HCT116 (cell line): ENCODE data around the gene RTN4. TPM values are rescaled to one million over a fixed set of nuclear protein-coding genes. Genes with fewer than 3 reads are reported as not detected.

Experiments
- ATAC-seq: fragments of 200-7000 bp; cut with Tn5 transposase; 2 replicates; pipeline ENCODE4 v1.9.1; 2020; ENCODE audit warnings: mild to moderate bottlenecking, moderate library complexity
- BruUV-seq: library from RNA; stranded (reverse); fragments of 400-500 nt; replicated peaks from 2 replicates; lab custom pipeline; 2021; lab: Mats Ljungman, UMichigan
- CTCF ChIA-PET: fragments of 300-600 bp; sonication (Branson Sonifier 250); formaldehyde crosslinking; loops from one replicate; lab custom pipeline; 2021; ENCODE audit warnings: antibody characterized with exemption; lab: Charles Lee
- POLR2A ChIA-PET: fragments of 300-600, 350-600 bp; sonication (Branson Sonifier 250); formaldehyde crosslinking; loops from one replicate; lab custom pipeline; 2021; ENCODE audit warnings: antibody characterized with exemption; lab: Charles Lee
- RAD21 ChIA-PET, 2 experiments: fragments of 300-600 bp; sonication (Branson Sonifier 250); formaldehyde crosslinking; loops; one replicate each; lab custom pipeline; 2023; ENCODE audit warnings: low total read pairs in 2 of 2; ENCODE audit not compliant: uncharacterized antibody in 2 of 2, unreplicated experiment in 2 of 2, low non-redundant PET in 1 of 2; lab: Charles Lee
- DNase-seq: peaks from one replicate; pipeline ENCODE4 v3.0.0-alpha.2; 2010; ENCODE audit warnings: low read depth, low spot score
- H2AFZ ChIP-seq: fragments of 200-600 bp; shearing (Covaris generic), sonication (generic); 2 replicates; pipeline ENCODE4 v1.6.1; 2017; ENCODE audit warnings: low read depth, mixed run types, mixed read lengths, antibody characterized with exemption, low read length; ENCODE audit not compliant: poor library complexity, severe bottlenecking
- H3K27ac ChIP-seq: 2 replicates; pipeline ENCODE4 v1.5.1; 2012; ENCODE audit warnings: low read depth, low read length
- H3K27me3 ChIP-seq: fragments of 200-600 bp; sonication (generic); 2 replicates; pipeline ENCODE4 v1.6.1; 2016; ENCODE audit warnings: mixed run types, low read length, mixed read lengths; ENCODE audit not compliant: insufficient read depth
- H3K36me3 ChIP-seq, 2 experiments: fragments of 200-500 bp in 1 of 2; fragments of 200-600 bp in 1 of 2; sonication (Bioruptor generic) in 1 of 2; sonication (generic) in 1 of 2; 2 replicates each; pipeline versions ENCODE4 v1.5.1 to v1.6.1; 2014 to 2016; ENCODE audit warnings: low read length in 2 of 2, inconsistent platforms in 1 of 2, mixed read lengths in 1 of 2, mixed run types in 1 of 2; ENCODE audit not compliant: insufficient read depth in 2 of 2, control insufficient read depth in 1 of 2
- H3K4me1 ChIP-seq, 2 experiments: fragments of 200-600 bp in 1 of 2; sonication (generic) in 1 of 2; 2 replicates each; pipeline versions ENCODE4 v1.5.1 to v1.6.1; 2012 to 2017; ENCODE audit warnings: low read length in 2 of 2, inconsistent platforms in 1 of 2, mild to moderate bottlenecking in 1 of 2, mixed read lengths in 1 of 2, mixed run types in 1 of 2, moderate library complexity in 1 of 2; ENCODE audit not compliant: insufficient read depth in 2 of 2, control insufficient read depth in 1 of 2
- H3K4me2 ChIP-seq: fragments of 200-600 bp; sonication (generic); 2 replicates; pipeline ENCODE4 v1.6.1; 2017; ENCODE audit warnings: mixed run types, low read length, mixed read lengths
- H3K4me3 ChIP-seq, 2 experiments: fragments of 200-600 bp in 1 of 2; sonication (generic) in 1 of 2; replicated peaks in 1 of 2; 2 replicates each; pipeline ENCODE4 v1.5.1; 2011 to 2016; ENCODE audit warnings: low read length in 2 of 2, control low read depth in 1 of 2, low read depth in 1 of 2, mild to moderate bottlenecking in 1 of 2, mixed read lengths in 1 of 2, mixed run types in 1 of 2
- H3K79me2 ChIP-seq: fragments of 200-600 bp; sonication (generic); 2 replicates; pipeline ENCODE4 v1.6.1; 2017; ENCODE audit warnings: mild to moderate bottlenecking, mixed run types, low read length, moderate library complexity, mixed read lengths; ENCODE audit not compliant: insufficient read depth
- H3K9ac ChIP-seq: fragments of 200-600 bp; sonication (generic); 2 replicates; pipeline ENCODE4 v1.6.1; 2016; ENCODE audit warnings: low read length, mixed read lengths
- H3K9me2 ChIP-seq: fragments of 200-600 bp; sonication (generic), shearing (Covaris generic); 2 replicates; pipeline ENCODE4 v1.6.1; 2017; ENCODE audit warnings: mixed run types, mild to moderate bottlenecking, moderate library complexity; ENCODE audit not compliant: insufficient read depth
- H3K9me3 ChIP-seq, 2 experiments: fragments of 200-500 bp in 1 of 2; fragments of 200-600 bp in 1 of 2; sonication (Bioruptor generic) in 1 of 2; sonication (generic) in 1 of 2; 2 replicates each; pipeline ENCODE4 v1.6.1; 2014 to 2017; ENCODE audit warnings: low read length in 2 of 2, mixed read lengths in 2 of 2, inconsistent platforms in 1 of 2, low read depth in 1 of 2, mild to moderate bottlenecking in 1 of 2, mixed run types in 1 of 2, moderate library complexity in 1 of 2; ENCODE audit not compliant: control insufficient read depth in 1 of 2, insufficient read depth in 1 of 2
- H4K20me1 ChIP-seq: fragments of 200-600 bp; sonication (generic), shearing (Covaris generic); 2 replicates; pipeline ENCODE4 v1.6.1; 2017; ENCODE audit warnings: mixed run types, mild to moderate bottlenecking, moderate library complexity; ENCODE audit not compliant: insufficient read depth
- CBX3 ChIP-seq: IDR thresholded peaks from 2 replicates; pipeline ENCODE4 v1.6.1; 2012; ENCODE audit warnings: low read depth
- CEBPB ChIP-seq: IDR thresholded peaks from 2 replicates; pipeline ENCODE4 v1.6.1; 2012; ENCODE audit warnings: low read depth
- CTCF ChIP-seq, 3 experiments: fragments of 200-600 bp in 1 of 3; sonication (generic) in 1 of 3; IDR thresholded peaks in 2 of 3; conservative IDR thresholded peaks in 1 of 3; 2 replicates each; pipeline ENCODE4 v1.5.1; 2012 to 2017; ENCODE audit warnings: low read depth in 2 of 3, low read length in 2 of 3, antibody characterized with exemption in 1 of 3, borderline replicate concordance in 1 of 3, control low read depth in 1 of 3, mild to moderate bottlenecking in 1 of 3, mixed read lengths in 1 of 3, mixed run types in 1 of 3, moderate library complexity in 1 of 3; ENCODE audit not compliant: insufficient read depth in 1 of 3
- ELF1 ChIP-seq: IDR thresholded peaks from 2 replicates; pipeline ENCODE4 v1.6.1; 2012; ENCODE audit warnings: low read depth, borderline replicate concordance
- EZH2 ChIP-seq: fragments of 200-600 bp; sonication (generic); IDR thresholded peaks from 2 replicates; pipeline ENCODE4 v1.6.1; 2017; ENCODE audit warnings: antibody characterized with exemption, mixed run types
- FOSL1 ChIP-seq: IDR thresholded peaks from 2 replicates; pipeline ENCODE4 v1.6.1; 2012; ENCODE audit warnings: low read depth
- JUND ChIP-seq: IDR thresholded peaks from 2 replicates; pipeline ENCODE4 v1.6.1; 2012
- MAX ChIP-seq: IDR thresholded peaks from 2 replicates; pipeline ENCODE4 v1.6.1; 2012
- SIN3A ChIP-seq: IDR thresholded peaks from 2 replicates; pipeline ENCODE4 v1.6.1; 2012; ENCODE audit warnings: low read depth
- SP1 ChIP-seq: IDR thresholded peaks from 2 replicates; pipeline ENCODE4 v1.6.1; 2012; ENCODE audit warnings: low read depth
- TCF7L2 ChIP-seq: IDR thresholded peaks from 2 replicates; pipeline ENCODE4 v1.7.0; 2011; ENCODE audit warnings: borderline replicate concordance, inconsistent platforms; ENCODE audit not compliant: insufficient read depth, insufficient read length; ENCODE audit errors: extremely low read depth
- ZFX ChIP-seq: fragments of 450-650 bp; IDR thresholded peaks from 2 replicates; pipeline ENCODE4 v1.6.1; 2017
- ZNF274 ChIP-seq: fragments of 200-500 bp; sonication (Bioruptor generic); IDR thresholded peaks from 2 replicates; pipeline ENCODE4 v1.6.1; 2014; ENCODE audit warnings: mild to moderate bottlenecking, low read depth, low read length, inconsistent platforms
- intact Hi-C: fragments of 100-400 bp; cut with micrococcal nuclease; formaldehyde crosslinking; loops from 2 replicates; pipeline ENCODE4 v1.10.0; 2022
- total RNA-seq: library from RNA; stranded (reverse); gene quantifications from one replicate; pipeline ENCODE4 v1.2.1, GENCODE V29; 2021; ENCODE audit not compliant: unreplicated experiment

RTN4 gene
- total RNA-seq, 1 experiment from 2014 or later: 221 TPM

- TF ChIP-seq JUND: peak; percentile 99
- no peak for TF ChIP-seq ZNF274
- TF ChIP-seq ZFX: no peak
- TF ChIP-seq SP1: peak; percentile 95
- TF ChIP-seq ELF1: no peak; the same call in 1 of the 2 replicates
- peak; percentile 54 for TF ChIP-seq TCF7L2
- TF ChIP-seq, all 23 proteins: peak for 15
Observed at GRCh38 chr2:55051026-55051866, 995 bp upstream of the RTN4 start (continued).

- ChIA-PET RAD21 (interaction anchor here in 1 of 2 experiments (1.9 kb wide), 1 partner anchor 116 kb away, joined by 4 read pairs; no protein-coding TSS in a partner anchor), CTCF (interaction anchor here (0.8 to 2.2 kb wide), 2 partner anchors 126 to 150 kb away, joined by 3 to 8 read pairs; no protein-coding TSS in a partner anchor), POLR2A (interaction anchor here (0.9 to 3.6 kb wide), 16 partner anchors 9 to 470 kb away, joined by 3 to 38 read pairs (median 5); partner anchors contain the start of gene CFAP36)
- Histone ChIP-seq H3K4me3 (peak overlapping the region; percentile 90 to 93), H3K4me1 (peaks cover 33 to 74% of the 10 kb centered on the region in 2 experiments), H3K36me3 (peaks cover 0 to 10% of the 10 kb centered on the region in 2 experiments; a peak in 1 of 4 replicates), H3K27ac (peak overlapping the region; percentile 90), H3K4me2 (peak overlapping the region; percentile 82), H2AFZ (no peak overlapping the region), H3K79me2 (peaks cover 62% of the 10 kb centered on the region), H3K9me2 (no peaks in the 10 kb centered on the region), H3K9me3 (no peaks in the 10 kb centered on the region), H3K9ac (peak overlapping the region; percentile 97), H3K27me3 (no peaks in the 10 kb centered on the region), H4K20me1 (peaks cover 27% of the 10 kb centered on the region)
- ATAC-seq (peak; percentile 4), DNase-seq (no peak)
- TF ChIP-seq SIN3A (no peak), ZFX (no peak), EZH2 (no peak), CTCF (IDR thresholded peaks at IDR 0.05 in 2 of 3, conservative IDR thresholded peaks at IDR 0.05 in 1 of 3; ENCODE audit: borderline replicate concordance in 1 of 3, insufficient read depth in 1 of 3, low read depth in 2 of 3, low read length in 2 of 3) (no peak), MAX (no peak), CEBPB (no peak), ELF1 (no peak), FOSL1 (no peak), CBX3 (no peak)
- intact Hi-C loops: loop anchor here (1.0 to 2.0 kb wide), 5 partner anchors 43 to 183 kb away; partner anchors contain the start of genes CLHC1 and RPS27A
- no TSS peak for BruUV-seq
Observed at GRCh38 chr2:55049821-55050099, 491 bp downstream of the RTN4 start.
